Panc1 (cell line): ENCODE data around the gene DIP2C. TPM values are rescaled to one million over a fixed set of nuclear protein-coding genes. Genes with fewer than 3 reads are reported as not detected.

ENCODE experiments used
- ATAC-seq: fragments of 200-7000 bp; cut with Tn5 transposase; 2 replicates; pipeline ENCODE4 v1.9.1; 2020; ENCODE audit warnings: mild to moderate bottlenecking, moderate library complexity
- BruUV-seq: library from RNA; stranded (reverse); fragments of 400-500 nt; replicated peaks from 2 replicates; lab custom pipeline; 2021; lab: Mats Ljungman, UMichigan
- CTCF ChIA-PET: fragments of 300-600 bp; sonication (Branson Sonifier 250); formaldehyde crosslinking; loops from one replicate; lab custom pipeline; 2022; ENCODE audit warnings: antibody characterized with exemption; lab: Charles Lee
- POLR2A ChIA-PET: fragments of 300-600 bp; sonication (Branson Sonifier 250); formaldehyde crosslinking; loops from one replicate; lab custom pipeline; 2022; ENCODE audit warnings: antibody characterized with exemption; lab: Charles Lee
- DNase-seq: peaks from one replicate; pipeline ENCODE4 v3.0.0-alpha.2; 2010; ENCODE audit warnings: low read depth, low spot score
- H3K27ac ChIP-seq: 2 replicates; pipeline ENCODE4 v1.5.1; 2011; ENCODE audit warnings: mild to moderate bottlenecking, low read length, inconsistent platforms
- H3K27me3 ChIP-seq: fragments of 200-500 bp; sonication (Bioruptor generic); 2 replicates; pipeline ENCODE4 v1.6.0; 2014; ENCODE audit warnings: low read length, inconsistent platforms; ENCODE audit not compliant: control insufficient read depth, insufficient read depth
- H3K36me3 ChIP-seq: fragments of 200-500 bp; sonication (Bioruptor generic); 2 replicates; pipeline ENCODE4 v1.5.1; 2014; ENCODE audit warnings: inconsistent platforms, mild to moderate bottlenecking, low read length, moderate library complexity; ENCODE audit not compliant: control insufficient read depth, insufficient read depth
- H3K4me1 ChIP-seq: 2 replicates; pipeline ENCODE4 v1.5.1; 2011; ENCODE audit warnings: inconsistent platforms, mild to moderate bottlenecking, low read length, moderate library complexity; ENCODE audit not compliant: control insufficient read depth, insufficient read depth
- H3K4me3 ChIP-seq, 2 experiments: 2 replicates each; pipeline ENCODE4 v1.5.1; 2011 to 2012; ENCODE audit warnings: low read depth in 2 of 2, low read length in 2 of 2, mild to moderate bottlenecking in 2 of 2, inconsistent platforms in 1 of 2, moderate library complexity in 1 of 2
- H3K9me3 ChIP-seq: fragments of 200-500 bp; sonication (Bioruptor generic); 2 replicates; pipeline ENCODE4 v1.5.1; 2014; ENCODE audit warnings: low read depth, mild to moderate bottlenecking, inconsistent platforms, low read length, moderate library complexity; ENCODE audit not compliant: control insufficient read depth, insufficient read depth
- POLR2AphosphoS5 ChIP-seq: IDR thresholded peaks from 2 replicates; pipeline ENCODE4 v1.6.1; 2012; ENCODE audit warnings: mild to moderate bottlenecking, low read depth, low read length, moderate library complexity
- SIN3A ChIP-seq: IDR thresholded peaks from 2 replicates; pipeline ENCODE4 v1.6.1; 2012; ENCODE audit warnings: low read depth, mild to moderate bottlenecking, low read length, moderate library complexity, borderline replicate concordance; ENCODE audit not compliant: insufficient read depth
- TCF7L2 ChIP-seq: IDR thresholded peaks from 2 replicates; pipeline ENCODE4 v1.6.1; 2011; ENCODE audit warnings: mild to moderate bottlenecking, low read depth, low read length, inconsistent platforms
- in situ Hi-C: cut with HindIII; loops from 2 replicates; pipeline ENCODE4 v1.10.0; 2016; ENCODE audit warnings: low sequenced_read_pairs, low pct_unique_long_range_greater_than_20kb
- intact Hi-C: fragments of 100-400 bp; cut with micrococcal nuclease; formaldehyde crosslinking; loops from one replicate; pipeline ENCODE4 v1.10.0; 2022; ENCODE audit not compliant: unreplicated experiment
- total RNA-seq: library from RNA; stranded (reverse); gene quantifications from one replicate; pipeline ENCODE4 v1.2.1, GENCODE V29; 2021; ENCODE audit not compliant: unreplicated experiment
- TF ChIP-seq, protein P1 (sequence below): fragments of 450-650 bp; IDR thresholded peaks from 2 replicates; pipeline ENCODE4 v1.5.1; 2017; ENCODE audit warnings: mild to moderate bottlenecking
- TF ChIP-seq, protein P2 (sequence below), 2 experiments: IDR thresholded peaks; 2 replicates each; pipeline ENCODE4 v1.6.1; 2011 to 2012; ENCODE audit warnings: low read depth in 2 of 2, control low read depth in 1 of 2, low read length in 1 of 2, mild to moderate bottlenecking in 1 of 2, moderate library complexity in 1 of 2; ENCODE audit not compliant: insufficient read depth in 1 of 2

Gene DIP2C
- total RNA-seq, 1 experiment from 2014 or later = 13.2 TPM

DNA sequence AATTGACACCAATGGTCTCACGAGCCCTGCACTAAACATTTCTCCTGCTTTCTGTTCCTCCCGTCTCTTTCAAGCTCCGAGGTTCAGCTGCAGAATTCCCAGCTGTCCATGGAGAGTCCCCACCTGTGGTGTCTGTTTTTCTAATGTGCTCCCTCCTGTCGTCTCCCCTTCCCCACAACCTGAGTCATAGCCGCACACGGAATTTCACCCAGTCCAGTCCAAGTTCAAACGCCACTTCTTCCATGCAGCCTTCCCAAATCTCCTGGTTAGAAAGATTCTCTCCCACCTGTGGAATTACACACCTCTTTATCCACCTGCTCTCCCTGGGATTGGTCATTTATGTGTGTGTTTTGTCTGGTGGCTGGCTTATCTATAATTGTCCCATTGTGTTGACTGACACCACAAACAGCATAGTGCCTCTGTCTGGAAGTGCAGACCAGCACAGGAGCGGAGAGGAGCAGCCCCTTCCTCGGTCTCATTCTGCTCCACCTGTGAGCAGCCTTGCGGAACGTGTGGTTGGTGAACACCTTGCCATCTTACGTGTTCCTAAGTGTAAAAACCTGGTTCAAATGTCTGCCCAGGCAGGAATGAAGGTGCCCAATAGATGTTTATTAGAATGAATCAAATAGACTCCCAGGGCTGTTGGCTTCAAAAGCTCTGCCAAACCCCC, 3.3 kb upstream of the DIP2C start:
- H3K4me3 ChIP-seq = no peak overlapping the region
- DNase-seq = no peak
- TF ChIP-seq POLR2AphosphoS5 = no peak
- TF ChIP-seq TCF7L2 = no peak
- TF ChIP-seq, protein P1, sequence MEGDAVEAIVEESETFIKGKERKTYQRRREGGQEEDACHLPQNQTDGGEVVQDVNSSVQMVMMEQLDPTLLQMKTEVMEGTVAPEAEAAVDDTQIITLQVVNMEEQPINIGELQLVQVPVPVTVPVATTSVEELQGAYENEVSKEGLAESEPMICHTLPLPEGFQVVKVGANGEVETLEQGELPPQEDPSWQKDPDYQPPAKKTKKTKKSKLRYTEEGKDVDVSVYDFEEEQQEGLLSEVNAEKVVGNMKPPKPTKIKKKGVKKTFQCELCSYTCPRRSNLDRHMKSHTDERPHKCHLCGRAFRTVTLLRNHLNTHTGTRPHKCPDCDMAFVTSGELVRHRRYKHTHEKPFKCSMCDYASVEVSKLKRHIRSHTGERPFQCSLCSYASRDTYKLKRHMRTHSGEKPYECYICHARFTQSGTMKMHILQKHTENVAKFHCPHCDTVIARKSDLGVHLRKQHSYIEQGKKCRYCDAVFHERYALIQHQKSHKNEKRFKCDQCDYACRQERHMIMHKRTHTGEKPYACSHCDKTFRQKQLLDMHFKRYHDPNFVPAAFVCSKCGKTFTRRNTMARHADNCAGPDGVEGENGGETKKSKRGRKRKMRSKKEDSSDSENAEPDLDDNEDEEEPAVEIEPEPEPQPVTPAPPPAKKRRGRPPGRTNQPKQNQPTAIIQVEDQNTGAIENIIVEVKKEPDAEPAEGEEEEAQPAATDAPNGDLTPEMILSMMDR = no peak
- TF ChIP-seq, protein P2, sequence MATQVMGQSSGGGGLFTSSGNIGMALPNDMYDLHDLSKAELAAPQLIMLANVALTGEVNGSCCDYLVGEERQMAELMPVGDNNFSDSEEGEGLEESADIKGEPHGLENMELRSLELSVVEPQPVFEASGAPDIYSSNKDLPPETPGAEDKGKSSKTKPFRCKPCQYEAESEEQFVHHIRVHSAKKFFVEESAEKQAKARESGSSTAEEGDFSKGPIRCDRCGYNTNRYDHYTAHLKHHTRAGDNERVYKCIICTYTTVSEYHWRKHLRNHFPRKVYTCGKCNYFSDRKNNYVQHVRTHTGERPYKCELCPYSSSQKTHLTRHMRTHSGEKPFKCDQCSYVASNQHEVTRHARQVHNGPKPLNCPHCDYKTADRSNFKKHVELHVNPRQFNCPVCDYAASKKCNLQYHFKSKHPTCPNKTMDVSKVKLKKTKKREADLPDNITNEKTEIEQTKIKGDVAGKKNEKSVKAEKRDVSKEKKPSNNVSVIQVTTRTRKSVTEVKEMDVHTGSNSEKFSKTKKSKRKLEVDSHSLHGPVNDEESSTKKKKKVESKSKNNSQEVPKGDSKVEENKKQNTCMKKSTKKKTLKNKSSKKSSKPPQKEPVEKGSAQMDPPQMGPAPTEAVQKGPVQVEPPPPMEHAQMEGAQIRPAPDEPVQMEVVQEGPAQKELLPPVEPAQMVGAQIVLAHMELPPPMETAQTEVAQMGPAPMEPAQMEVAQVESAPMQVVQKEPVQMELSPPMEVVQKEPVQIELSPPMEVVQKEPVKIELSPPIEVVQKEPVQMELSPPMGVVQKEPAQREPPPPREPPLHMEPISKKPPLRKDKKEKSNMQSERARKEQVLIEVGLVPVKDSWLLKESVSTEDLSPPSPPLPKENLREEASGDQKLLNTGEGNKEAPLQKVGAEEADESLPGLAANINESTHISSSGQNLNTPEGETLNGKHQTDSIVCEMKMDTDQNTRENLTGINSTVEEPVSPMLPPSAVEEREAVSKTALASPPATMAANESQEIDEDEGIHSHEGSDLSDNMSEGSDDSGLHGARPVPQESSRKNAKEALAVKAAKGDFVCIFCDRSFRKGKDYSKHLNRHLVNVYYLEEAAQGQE (IDR thresholded peaks at IDR 0.05; ENCODE audit: insufficient read depth in 1 of 2, low read depth in 2 of 2, low read length in 1 of 2) = no peak
- no peak for TF ChIP-seq SIN3A
- H3K36me3 ChIP-seq = no peaks in the 10 kb centered on the region
- no peak overlapping the region for H3K27ac ChIP-seq
- H3K27me3 ChIP-seq = no peaks in the 10 kb centered on the region
- CTCF ChIA-PET = no interaction called here
- peaks cover 7% of the 10 kb centered on the region for H3K4me1 ChIP-seq
- H3K9me3 ChIP-seq = no peaks in the 10 kb centered on the region
- POLR2A ChIA-PET = no interaction called here
- in situ Hi-C loops = no loop called here
- intact Hi-C loops = loop anchor here (10.0 kb wide), 1 partner anchor 92 kb away; no protein-coding TSS in a partner anchor
- no TSS peak for BruUV-seq
- ATAC-seq = no peak

DNA sequence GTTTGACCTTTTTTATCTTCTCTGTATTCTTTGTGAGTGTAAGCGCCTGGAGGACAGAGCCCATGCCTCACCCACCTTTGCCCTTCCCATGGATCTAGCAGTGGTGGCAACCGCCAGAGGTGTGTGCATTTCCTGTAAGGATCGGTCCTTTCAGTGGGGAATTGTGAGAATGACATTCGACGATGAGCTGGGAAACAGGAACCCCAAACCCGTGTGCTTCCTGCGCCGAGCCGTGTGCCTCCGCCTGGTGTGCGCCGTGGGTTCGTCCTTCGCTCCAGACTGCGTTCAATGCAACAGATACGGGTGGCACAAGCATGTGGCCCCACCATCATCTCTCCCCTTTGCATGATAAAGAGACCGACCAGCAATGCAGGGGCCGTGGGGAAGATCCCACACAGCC, 1.7 kb upstream of the DIP2C start:
- Histone ChIP-seq H3K4me1 (peaks cover 13% of the 10 kb centered on the region), H3K4me3 (no peak overlapping the region), H3K27me3 (no peaks in the 10 kb centered on the region), H3K27ac (no peak overlapping the region), H3K36me3 (no peaks in the 10 kb centered on the region), H3K9me3 (no peaks in the 10 kb centered on the region)
- BruUV-seq = no TSS peak
- TF ChIP-seq, protein P2 (IDR thresholded peaks at IDR 0.05; ENCODE audit: insufficient read depth in 1 of 2, low read depth in 2 of 2, low read length in 1 of 2) = no peak
- no peak for TF ChIP-seq TCF7L2
- intact Hi-C loops = loop anchor here (10.0 kb wide), 1 partner anchor 94 kb away; no protein-coding TSS in a partner anchor
- ATAC-seq (no peak), DNase-seq (no peak)
- CTCF ChIA-PET = no interaction called here
- in situ Hi-C loops = no loop called here
- POLR2A ChIA-PET = no interaction called here
